Stimulated activated CD8-positive, alpha-beta memory T cell treated with anti-CD3 and anti-CD28 coated beads, Interleukin-12 subunit alpha, Interleukin-12 subunit beta, amount 100 ng/mL, for 24 hours (primary cell): ENCODE measurements around the gene CYB561A3.
A peak's percentile ranks its signal among the peaks of the same experiment; 100 is the strongest.

Source experiments
- DNase-seq: peaks from one replicate; pipeline ENCODE4 v3.0.0-alpha.2; 2020; ENCODE audit errors: extremely low read depth

Gene CYB561A3

DNA sequence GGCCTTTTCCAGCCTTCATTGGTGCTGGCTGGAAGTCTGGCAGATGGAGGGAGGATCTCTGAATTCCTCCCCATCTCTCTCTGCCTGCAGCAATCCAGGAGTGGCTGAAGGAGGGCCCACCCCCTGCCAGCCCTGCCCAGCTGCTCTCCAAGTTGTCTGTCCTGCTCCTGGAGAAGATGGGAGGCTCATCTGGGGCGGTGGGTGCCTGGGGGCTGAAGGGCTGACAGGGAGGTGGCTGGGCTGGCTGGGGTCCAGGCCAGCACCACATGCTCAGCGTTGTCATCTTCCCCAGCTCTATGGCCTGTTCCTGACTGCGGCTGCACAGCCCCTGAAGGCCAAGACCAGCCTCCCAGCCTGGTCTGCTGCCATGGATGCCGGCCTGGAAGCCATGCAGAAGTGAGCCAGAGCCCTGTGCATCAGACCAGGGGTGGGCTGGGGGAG lies 16.5 kb downstream of the CYB561A3 start:
- no peak for DNase-seq

DNA sequence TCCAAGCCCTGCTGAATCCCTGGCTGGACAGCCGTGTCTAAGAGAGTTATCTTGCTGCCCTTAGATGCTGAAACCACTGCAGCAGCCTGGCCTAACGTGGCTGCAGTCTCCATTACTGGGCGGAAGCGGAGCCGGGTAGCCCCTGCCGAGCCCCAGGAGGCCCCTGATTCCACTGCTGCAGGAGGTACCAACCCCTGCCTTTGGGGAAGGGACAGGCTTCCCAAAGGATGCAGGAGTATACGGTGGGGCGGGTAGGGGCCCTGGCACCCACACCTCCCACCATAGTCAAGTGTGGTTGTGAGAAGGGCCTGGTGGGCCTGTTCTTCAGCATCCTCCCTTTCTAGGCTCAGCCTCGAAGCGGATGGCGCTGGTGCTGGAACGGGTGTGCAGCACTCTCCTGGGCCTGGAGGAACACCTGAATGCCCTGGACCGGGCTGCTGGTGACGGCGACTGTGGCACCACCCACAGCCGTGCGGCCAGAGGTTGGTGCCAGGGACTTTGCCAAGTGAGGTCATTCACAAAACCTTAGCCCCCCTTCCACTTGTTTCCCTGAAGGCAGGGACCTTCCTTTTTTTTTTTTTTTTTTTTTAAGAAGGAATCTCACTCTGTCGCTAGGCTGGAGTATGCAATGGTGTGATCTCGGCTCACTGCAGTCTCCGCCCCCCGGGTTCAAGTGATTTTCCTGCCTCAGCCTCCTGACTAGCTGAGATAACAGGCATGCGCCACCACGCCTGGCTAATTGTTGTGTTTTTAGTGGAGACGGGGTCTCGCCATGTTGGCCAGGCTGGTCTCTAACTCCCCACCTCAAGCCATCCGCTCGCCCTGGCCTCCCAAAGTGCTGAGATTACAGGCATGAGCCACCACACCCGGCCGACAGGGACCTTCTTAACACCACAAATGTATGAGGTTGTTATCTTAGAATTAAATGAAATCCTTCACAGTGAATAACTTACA lies 17.6 kb downstream of the CYB561A3 start:
- DNase-seq: no peak

DNA sequence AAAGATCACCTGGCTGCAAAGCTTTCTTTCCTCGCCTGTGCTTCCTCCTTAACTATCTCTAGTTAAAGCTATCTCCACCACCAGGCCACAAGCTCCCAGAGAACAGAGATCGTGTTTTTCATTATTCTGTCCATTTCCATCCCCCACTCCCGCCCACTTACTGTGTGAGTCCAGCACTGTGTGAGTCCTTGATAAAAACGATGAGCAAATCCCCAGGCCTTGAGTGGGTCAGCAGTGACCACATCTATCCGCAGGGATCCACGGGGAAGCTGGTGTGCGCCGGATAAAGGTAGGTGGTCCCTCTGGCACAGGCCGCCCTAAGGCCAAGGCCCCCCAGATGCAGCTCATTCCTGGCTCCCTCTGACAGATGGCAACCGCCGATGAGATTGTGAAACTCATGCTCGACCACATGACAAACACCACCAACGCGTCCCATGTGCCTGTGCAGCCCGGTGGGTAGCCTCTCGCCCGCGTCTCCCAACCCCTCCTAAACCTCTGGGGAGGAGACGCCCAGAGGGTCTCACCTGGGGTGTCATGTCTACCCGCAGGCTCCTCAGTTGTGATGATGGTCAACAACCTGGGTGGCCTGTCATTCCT lies 19.4 kb downstream of the CYB561A3 start:
- DNase-seq: no peak

DNA sequence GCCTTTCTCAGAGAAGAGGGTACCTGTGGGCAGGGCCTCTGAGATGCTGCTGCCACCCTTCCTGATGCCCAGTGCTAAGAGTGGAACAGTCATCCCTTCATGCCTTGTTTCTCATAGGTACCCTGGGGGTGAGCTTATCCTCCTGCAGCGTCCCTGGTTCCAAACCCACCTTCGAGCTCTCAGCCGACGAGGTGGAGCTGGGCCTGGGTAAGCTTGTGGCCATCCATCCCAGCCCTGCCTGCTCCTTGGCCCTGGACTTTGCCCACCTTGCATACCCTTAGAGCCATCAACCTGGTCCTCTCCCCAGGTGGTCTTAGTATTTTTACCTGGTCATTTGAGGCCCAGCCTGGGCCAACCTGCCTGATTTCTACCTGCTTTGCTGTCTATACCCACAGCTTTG lies 20.0 kb downstream of the CYB561A3 start:
- DNase-seq: no peak

DNA sequence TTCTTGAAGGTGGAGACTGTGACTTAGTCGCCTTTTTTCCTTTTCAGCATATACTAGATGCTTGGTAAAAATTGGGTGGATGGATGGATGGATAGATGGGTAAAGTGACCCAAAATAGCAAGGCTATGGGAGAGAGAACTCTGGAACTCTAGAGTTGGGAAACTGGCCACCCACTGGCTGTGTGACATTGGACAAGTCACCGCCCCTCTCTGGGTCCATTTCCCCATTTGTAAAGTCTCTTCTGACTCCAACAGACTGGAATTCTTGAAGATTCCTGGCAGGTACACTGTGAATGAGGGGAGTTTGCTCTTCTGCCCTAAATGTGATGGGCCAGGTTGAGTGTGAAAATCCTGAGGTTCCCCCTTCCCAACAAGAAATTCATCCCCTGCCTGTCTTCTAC lies 20.7 kb downstream of the CYB561A3 start:
- no peak for DNase-seq

DNA sequence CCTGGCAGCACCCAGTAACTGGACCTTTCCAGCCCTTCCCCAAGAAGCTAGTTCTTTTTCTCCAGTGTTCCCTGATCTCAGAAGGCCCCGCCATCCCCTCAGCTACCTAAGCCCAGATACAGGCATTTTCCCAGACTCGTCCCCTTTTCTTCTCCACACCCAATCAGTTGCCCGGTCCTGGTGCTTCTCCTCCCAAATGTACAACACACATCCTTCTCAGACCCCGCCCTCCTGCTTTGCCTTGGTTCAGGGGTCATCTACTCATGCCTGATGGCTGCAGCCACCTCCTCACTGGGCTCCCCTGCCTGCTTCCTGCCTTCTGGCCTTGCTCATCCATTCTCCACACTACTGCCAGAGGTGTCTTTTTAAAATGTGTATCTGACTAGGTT lies 22.2 kb downstream of the CYB561A3 start:
- no peak for DNase-seq

DNA sequence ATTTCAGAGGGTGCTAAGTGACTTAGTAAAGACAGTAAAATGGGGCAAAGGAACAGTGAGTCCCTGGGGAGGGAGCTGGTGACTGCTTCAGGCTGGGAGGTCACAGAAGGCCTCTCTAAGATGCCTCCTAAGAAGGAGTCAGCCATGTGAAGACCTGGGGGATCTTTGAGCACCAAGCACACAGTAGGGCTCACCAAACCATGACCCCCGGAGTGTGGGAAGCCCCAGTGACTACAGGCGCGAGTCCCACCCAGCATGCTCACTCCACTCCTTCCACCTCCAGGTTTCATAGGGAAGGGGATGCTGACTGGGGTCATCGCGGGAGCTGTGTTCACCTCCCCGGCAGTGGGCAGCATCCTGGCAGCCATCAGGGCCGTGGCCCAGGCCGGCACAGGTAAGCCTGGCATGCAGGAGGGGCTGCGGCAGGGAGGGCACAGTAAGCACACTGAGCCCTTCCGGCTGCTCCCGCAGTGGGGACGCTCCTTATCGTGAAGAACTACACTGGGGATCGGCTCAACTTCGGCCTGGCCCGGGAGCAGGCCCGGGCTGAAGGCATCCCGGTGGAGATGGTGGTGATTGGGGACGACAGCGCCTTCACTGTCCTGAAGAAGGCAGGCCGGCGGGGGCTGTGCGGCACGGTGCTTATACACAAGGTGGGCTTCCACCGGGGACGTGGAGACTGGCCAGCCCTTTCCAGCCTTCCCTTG lies 22.7 kb downstream of the CYB561A3 start:
- no peak for DNase-seq

DNA sequence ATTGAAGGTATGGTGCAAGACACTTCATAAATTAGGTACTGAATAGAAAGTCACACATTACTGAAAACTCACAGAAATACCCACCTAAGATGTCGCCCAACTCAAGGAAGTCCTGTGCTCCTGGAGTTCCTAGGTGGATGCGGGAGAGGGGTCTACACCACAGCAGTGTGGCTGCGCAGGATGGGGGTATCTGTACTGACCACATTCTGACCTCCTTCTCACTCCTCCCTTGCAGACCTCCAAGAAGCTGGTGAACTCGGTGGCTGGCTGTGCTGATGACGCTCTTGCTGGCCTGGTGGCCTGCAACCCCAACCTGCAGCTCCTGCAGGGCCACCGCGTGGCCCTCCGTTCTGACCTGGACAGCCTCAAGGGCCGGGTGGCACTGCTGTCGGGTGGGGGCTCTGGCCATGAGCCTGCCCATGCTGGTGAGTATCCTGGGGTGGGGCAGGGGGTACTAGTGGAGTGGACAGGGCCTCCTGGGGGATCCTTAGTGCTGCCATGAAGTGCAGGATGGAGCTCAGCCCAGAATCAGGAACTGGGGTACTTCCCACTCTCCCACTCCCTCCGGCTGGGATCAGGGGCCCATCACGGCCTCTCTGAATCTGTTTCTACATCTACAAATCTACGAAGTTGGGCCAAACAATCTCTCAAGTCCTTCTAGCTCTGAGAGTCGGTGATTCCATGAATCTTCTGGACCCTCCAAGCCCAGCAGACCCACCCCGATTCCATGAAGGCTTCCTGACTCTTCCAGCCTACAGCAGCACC lies 23.8 kb downstream of the CYB561A3 start:
- no peak for DNase-seq

DNA sequence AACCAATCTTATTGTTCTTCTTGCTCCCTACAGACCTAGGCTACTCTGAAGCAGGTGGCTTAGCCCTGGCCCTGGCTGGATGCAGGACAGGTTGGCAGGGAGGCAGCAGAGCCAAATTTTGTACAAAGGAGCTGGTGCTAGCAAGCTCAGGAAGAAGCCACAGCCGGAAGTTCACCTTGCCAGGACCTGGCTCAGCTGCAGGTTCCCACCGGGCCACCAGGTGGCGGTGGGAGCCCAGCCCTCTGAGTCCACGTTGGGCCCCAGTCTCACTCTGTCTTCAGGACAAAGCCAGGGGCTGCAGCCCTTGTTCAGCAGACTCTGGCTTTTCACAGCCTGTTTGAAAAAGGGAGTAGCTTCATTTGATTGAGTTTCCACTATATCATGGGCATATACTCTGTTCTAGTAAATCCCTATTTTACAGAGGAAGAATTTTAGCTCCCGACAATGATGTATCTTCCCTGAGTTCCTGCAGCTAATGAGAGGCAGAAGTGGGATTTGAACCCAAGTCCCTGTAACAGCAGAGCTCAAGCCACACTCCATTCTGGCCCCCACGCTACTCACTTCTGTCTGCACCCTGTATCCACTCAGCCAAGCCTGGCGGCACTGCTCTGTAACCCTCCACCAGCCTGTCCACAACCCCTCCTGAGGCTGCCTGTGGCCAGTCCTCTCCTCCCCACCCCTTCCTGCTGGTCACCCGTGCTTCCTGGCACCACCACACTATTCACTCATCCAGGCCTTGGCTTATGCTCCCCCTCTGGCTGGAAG lies 25.3 kb downstream of the CYB561A3 start:
- peak; percentile 51 for DNase-seq

DNA sequence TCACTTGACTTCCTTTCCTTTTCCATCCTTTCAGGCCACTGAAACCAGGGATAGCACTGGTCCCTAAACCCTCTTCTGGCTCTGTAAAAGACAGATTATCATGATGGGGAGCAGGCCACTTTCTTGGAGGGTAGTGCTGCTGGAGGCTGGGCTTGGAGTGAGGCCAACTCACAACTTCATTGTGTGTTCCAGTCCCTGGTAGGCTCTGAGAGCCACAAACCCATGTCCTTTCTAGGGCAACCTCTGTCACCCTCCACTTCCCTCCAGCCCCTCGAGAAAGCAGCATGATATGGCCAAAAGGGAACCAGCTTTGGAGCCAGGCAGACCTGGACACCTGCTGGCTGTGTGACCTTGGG lies 26.3 kb downstream of the CYB561A3 start:
- DNase-seq: no peak

DNA sequence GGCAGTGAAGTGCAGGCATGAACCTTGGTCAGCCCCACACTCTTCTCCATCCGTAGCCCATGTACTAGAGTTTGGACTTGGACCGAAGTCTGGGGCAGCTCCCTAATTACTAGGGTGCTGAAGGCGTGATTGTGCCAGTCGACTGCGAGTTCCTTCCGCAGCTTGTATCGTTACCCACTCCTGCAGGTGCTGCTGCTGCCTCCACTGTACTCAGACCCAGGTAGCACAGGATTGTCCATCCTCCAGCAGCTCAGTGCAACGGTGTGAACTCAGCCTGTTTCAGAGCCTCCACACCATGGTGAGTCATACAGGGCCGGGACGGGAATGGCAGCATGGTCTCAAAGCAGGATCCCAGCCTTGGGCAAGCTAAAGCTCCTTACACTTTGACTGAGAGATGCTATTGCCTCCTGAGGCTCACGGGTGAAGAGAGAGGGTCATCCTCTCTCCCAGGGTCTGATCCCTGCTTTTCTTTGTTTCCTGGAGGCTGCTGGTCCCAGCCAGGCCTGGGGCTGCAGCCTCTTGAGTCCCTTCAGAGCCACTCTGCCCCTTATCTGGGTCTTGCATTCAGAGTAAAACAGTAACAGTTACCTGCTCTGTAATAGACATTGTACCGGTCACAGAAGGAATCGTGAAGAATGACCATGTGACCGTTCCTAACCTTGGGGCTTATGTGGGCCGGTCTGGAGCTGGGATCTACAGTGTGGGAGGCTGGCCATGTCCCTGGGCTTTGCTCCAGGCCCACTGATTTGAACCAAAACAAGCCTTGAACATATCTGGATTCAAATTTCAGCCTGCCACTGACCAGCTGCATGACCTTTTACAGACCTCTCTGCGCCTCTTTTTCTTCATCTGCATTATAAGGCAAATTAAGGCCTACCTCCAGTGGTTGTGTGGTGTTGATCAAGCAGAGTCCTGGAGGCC lies 27.0 kb downstream of the CYB561A3 start:
- no peak for DNase-seq

DNA sequence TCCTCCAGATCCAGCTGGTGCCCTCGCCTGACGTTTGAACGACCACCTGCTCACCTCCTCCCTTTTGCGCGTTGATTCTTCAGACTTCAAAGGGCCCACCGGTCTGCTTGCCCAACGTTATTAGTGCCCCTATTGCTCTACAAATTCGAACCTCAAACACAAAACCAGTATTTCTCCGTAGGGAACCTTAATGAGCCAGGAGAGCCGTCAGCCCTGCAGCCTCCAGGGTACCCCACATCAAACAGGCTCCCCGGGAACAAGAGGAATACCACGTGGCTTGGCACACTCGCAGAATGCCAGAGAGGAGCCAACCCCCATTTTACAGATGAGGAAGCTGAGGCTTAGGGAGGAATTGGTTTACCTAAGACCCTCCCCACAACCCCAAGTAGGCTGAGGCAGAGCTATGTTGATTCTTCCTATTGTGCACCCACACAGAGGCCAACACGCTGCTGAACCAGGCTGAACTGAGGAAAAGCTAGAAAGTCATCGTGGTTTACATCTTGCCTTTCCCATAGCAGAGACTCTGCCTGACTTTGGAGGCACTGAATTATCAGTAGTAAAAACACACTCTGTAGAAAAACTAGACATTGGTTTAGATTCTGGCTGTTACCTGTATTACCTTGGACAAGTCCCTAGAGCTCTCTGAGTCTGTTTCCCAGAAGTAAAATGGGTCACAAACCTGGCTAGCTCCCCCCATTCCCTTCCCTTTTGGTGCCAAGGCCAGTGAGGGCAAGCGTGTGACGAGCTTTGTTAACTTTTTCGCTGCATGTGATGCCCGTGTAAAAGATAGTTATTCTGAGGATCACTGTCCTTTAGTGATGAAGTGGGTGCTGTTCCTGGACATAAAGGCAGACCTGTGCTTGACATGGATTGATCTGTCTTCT lies 27.9 kb downstream of the CYB561A3 start:
- no peak for DNase-seq

DNA sequence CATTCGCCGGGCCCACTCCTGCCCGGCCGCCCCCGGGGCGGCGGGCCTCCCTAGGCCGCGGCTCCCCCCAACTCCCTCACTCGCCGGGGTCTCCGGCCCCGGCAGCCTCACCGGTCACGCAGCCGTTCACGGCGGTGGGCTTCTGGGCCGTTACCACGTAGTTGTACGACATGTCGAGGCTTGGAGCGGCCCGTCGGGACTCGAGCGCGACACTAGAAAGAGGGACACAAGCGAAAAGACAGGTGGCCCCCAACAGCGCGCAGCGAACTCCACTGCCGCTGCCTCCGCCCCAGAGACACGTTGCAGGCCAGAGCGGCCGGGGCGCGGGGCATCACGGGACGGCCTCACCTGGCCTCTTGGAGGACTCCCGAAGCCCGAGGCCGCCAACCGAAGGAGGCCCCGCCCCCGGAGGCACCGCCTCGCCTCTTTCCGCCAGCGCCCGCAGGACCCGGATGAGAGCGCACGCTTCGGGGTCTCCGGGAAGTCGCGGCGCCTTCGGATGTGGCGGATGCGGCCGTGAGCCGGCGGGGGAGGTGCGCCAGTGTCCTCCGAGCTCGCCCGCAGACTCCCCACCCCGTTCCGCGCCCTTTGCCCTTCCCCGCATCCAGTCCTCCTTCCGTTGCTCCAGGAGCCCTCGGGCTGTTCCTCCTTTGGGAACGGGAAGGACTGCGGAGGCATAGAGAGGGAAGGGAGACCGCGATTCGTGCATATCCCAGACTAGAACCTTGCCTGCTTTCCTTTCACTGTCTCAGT lies 28.7 kb downstream of the CYB561A3 start, which contains the start of the genes DDB1 and TKFC:
DDB1 (minus strand) TSS at position 309 of the 753 bp plus-strand sequence; CDS start at position 172, 137 bp downstream.
TKFC (plus strand) TSS at position 432 of the 753 bp plus-strand sequence. CDS start 1,501 bp downstream, outside the sequence.
- peak; percentile 95 for DNase-seq

DNA sequence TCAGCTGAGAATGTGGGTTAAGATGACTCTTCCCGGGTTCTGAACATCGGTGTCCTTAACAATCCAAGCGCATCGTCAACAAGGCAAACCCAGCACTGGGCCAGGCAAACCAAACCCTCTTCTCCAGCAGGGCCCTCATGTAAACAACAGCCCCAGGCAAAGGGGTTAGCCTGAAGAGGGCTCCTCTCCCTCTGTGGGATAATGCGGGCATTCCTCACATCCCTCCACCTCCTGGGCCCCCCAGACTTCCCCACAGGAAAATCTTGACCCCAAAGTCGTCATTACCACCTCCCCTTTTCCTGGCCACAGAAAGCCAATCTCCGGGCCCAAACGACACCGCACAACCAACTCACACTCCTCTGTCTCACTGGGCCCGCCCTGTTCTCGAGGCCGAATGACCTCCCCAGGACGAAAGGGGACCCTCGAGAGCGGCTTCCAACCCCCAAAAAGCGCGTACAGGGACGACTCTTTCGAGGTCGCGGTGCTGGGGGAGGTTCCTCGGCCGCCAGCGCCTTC lies 29.3 kb downstream of the CYB561A3 start:
- DNase-seq: no peak

DNA sequence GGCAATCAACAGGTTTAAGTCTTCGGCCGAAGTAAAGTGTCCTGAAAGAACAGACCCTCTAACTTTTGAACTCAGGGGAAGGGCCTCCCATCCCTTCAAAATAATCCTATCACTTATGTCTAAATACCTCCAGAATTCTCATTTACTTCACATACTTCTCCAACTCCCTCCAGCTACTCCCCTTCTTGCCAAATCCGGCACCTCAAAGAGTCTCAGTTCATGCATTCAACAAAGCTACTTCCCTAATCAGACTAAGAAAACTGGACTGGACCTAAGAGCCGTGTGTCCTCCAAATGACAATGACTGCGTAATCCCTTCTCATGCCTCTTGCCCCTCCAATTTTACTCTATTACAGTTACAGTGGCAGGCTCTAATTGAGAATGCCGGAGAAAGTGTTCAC lies 30.0 kb downstream of the CYB561A3 start:
- no peak for DNase-seq

DNA sequence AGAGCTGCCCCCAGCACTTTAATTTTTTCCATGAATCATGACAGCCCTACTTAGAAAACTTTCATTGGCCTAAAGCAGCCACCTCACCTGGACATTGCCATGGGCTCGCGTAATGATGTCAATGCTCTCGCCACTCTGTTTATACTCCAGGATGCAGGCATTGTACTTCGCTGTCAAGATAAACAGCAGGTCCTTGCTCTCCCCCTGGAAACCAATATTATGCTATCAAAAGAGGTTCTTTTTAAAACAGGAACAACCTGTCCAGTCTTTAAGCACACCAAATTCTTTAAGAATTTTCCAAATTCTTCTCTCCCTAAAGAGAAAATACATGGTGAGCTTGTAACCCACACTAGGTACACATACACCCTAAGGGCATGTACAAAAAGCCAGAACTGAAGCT lies 31.8 kb downstream of the CYB561A3 start:
- no peak for DNase-seq

DNA sequence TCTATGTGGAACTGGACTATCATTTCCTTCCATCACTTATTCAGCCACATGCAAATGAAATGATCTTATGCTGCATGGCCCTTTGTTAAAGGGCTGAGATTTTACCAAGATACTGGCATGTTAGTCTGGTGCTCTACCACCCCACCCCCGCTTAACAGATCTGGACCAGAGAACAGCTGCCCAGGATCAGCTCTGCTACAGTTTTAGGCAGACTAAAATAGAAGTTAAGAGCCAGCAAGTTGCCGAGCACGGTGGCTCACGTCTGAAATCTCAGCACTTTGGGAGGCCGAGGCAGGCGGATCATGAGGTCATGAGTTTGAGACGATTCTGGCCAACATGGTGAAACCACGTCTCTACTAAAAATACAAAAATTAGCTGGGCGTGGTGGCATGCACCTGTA lies 33.3 kb downstream of the CYB561A3 start:
- DNase-seq: no peak

DNA sequence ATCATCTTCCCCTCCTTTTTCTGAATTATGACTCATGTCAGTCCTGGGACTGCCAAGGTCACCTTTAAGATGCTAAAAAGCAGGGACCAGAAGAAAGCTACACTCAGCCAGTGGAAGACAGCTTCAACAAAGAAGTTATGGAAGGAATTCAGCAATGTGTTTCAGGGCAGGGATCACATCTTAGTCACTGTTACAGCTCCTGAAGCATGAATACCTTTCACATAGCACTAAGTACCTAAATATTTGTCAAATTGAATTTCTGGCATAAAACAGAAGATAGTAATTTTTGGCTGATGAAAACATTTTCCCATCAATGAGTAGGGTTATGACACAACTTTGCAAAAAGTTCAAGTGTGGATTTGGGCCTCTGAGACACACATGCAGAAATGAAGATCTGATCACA lies 34.0 kb downstream of the CYB561A3 start:
- no peak for DNase-seq
